OCI-LY7 (cell line): Measurements from ENCODE around the gene SYT14. TPM values are rescaled to one million over a fixed set of nuclear protein-coding genes. Genes with fewer than 3 reads are reported as not detected.

Experiments used
- BruUV-seq: library from RNA; stranded (reverse); fragments of 400-500 nt; replicated peaks from 2 replicates; lab custom pipeline; 2021; lab: Mats Ljungman, UMichigan
- CTCF ChIA-PET: fragments of 300-600 bp; sonication (Branson Sonifier 250); formaldehyde crosslinking; loops from one replicate; lab custom pipeline; 2022; ENCODE audit warnings: antibody characterized with exemption; ENCODE audit not compliant: unreplicated experiment; lab: Charles Lee
- POLR2A ChIA-PET: fragments of 300-600 bp; sonication (Branson Sonifier 250); formaldehyde crosslinking; loops from one replicate; lab custom pipeline; 2022; ENCODE audit warnings: antibody characterized with exemption; lab: Charles Lee
- DNase-seq: peaks from one replicate; pipeline ENCODE4 v3.0.0-alpha.2; 2015; ENCODE audit warnings: low spot score
- H2AFZ ChIP-seq: fragments of 200-600 bp; sonication (generic), shearing (Covaris generic); 2 replicates; pipeline ENCODE4 v1.6.1; 2014; ENCODE audit warnings: mild to moderate bottlenecking, antibody characterized with exemption, low read length, moderate library complexity
- H3K27ac ChIP-seq: fragments of 200-600 bp; sonication (generic); 2 replicates; pipeline ENCODE4 v1.5.1; 2014; ENCODE audit warnings: mixed run types, low read depth, mild to moderate bottlenecking, moderate library complexity, low read length, inconsistent platforms; ENCODE audit not compliant: poor library complexity, severe bottlenecking
- H3K36me3 ChIP-seq: fragments of 200-600 bp; sonication (generic); 2 replicates; pipeline ENCODE4 v1.6.1; 2014; ENCODE audit warnings: mild to moderate bottlenecking, antibody characterized with exemption, low read length, moderate library complexity, mixed read lengths; ENCODE audit not compliant: insufficient read depth
- H3K4me1 ChIP-seq: fragments of 200-600 bp; sonication (generic); 2 replicates; pipeline ENCODE4 v1.5.1; 2014; ENCODE audit warnings: mild to moderate bottlenecking, low read length; ENCODE audit not compliant: insufficient read depth, poor library complexity, severe bottlenecking
- H3K4me2 ChIP-seq: fragments of 200-600 bp; sonication (generic); 2 replicates; pipeline ENCODE4 v1.6.1; 2014; ENCODE audit warnings: mild to moderate bottlenecking, low read length
- H3K4me3 ChIP-seq: fragments of 200-600 bp; sonication (generic); 2 replicates; pipeline ENCODE4 v1.5.1; 2014; ENCODE audit warnings: mild to moderate bottlenecking, low read depth, low read length; ENCODE audit not compliant: poor library complexity, severe bottlenecking
- H3K79me2 ChIP-seq: fragments of 200-600 bp; sonication (generic); 2 replicates; pipeline ENCODE4 v1.6.1; 2016; ENCODE audit warnings: low read depth, mild to moderate bottlenecking, low read length, moderate library complexity, mixed read lengths; ENCODE audit not compliant: insufficient read depth
- H3K9me2 ChIP-seq: fragments of 200-600 bp; sonication (generic); 2 replicates; pipeline ENCODE4 v1.6.1; 2016; ENCODE audit warnings: mild to moderate bottlenecking, low read length, mixed read lengths; ENCODE audit not compliant: insufficient read depth
- H3K9me3 ChIP-seq: fragments of 200-600 bp; sonication (generic); 2 replicates; pipeline ENCODE4 v1.6.1; 2014; ENCODE audit warnings: mild to moderate bottlenecking, mixed run types, low read length, mixed read lengths
- H4K20me1 ChIP-seq: fragments of 200-600 bp; sonication (generic); 2 replicates; pipeline ENCODE4 v1.6.1; 2014; ENCODE audit warnings: mild to moderate bottlenecking, antibody characterized with exemption, low read length, moderate library complexity, mixed read lengths; ENCODE audit not compliant: insufficient read depth
- EZH2phosphoT487 ChIP-seq: fragments of 200-600 bp; sonication (generic); IDR thresholded peaks from 2 replicates; pipeline ENCODE4 v1.6.1; 2018; ENCODE audit warnings: low read depth, borderline replicate concordance, mild to moderate bottlenecking, mixed run types, antibody characterized with exemption, low read length, moderate library complexity, mixed read lengths
- intact Hi-C: fragments of 100-400 bp; cut with micrococcal nuclease; formaldehyde crosslinking; loops from one replicate; pipeline ENCODE4 v1.10.0; 2022; ENCODE audit not compliant: unreplicated experiment
- total RNA-seq, 2 experiments: library from RNA; depleted of rRNA in 1 of 2; stranded (reverse); fragments of >200 nt in 1 of 2; shearing (Covaris generic) in 1 of 2; gene quantifications; 2 replicates each; pipeline ENCODE4 v1.2.3, GENCODE V29; 2014 to 2022
- TF ChIP-seq, protein P1 (sequence below): fragments of 200-600 bp; sonication (generic); conservative IDR thresholded peaks from 2 replicates; pipeline ENCODE4 v1.5.1; 2014; ENCODE audit warnings: mild to moderate bottlenecking, antibody characterized with exemption, low read length, moderate library complexity, mixed read lengths

Gene SYT14
- total RNA-seq, 2 experiments from 2014 or later, result not detected

DNA sequence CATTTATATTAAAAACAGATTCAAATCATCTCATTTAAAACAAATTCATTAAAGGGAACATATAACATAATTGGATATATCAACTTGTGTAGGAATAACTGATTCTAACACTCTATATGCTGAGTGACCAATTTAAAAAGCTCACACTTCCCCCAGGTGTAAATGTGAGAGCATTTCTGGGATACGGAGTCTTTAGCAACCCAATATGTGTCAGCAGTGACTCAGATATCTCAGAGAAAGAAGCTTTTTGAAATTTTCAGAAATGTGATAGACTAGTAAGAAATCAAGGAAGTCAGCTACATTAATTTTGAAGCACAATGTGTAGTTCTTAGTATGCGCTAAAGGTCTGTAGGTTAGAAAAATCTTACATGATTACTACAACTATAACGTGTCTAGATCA, 206.7 kb downstream of the SYT14 start:
- TF ChIP-seq, protein P1, sequence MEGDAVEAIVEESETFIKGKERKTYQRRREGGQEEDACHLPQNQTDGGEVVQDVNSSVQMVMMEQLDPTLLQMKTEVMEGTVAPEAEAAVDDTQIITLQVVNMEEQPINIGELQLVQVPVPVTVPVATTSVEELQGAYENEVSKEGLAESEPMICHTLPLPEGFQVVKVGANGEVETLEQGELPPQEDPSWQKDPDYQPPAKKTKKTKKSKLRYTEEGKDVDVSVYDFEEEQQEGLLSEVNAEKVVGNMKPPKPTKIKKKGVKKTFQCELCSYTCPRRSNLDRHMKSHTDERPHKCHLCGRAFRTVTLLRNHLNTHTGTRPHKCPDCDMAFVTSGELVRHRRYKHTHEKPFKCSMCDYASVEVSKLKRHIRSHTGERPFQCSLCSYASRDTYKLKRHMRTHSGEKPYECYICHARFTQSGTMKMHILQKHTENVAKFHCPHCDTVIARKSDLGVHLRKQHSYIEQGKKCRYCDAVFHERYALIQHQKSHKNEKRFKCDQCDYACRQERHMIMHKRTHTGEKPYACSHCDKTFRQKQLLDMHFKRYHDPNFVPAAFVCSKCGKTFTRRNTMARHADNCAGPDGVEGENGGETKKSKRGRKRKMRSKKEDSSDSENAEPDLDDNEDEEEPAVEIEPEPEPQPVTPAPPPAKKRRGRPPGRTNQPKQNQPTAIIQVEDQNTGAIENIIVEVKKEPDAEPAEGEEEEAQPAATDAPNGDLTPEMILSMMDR, result no peak
- TF ChIP-seq EZH2phosphoT487, result no peak
- no peak for DNase-seq
- BruUV-seq, result no TSS peak
- Histone ChIP-seq H3K4me2 (no peak overlapping the region), H3K9me3 (no peaks in the 10 kb centered on the region), H3K4me1 (no peaks in the 10 kb centered on the region), H3K9me2 (no peaks in the 10 kb centered on the region), H2AFZ (no peak overlapping the region), H3K4me3 (no peak overlapping the region), H4K20me1 (no peaks in the 10 kb centered on the region), H3K36me3 (no peaks in the 10 kb centered on the region), H3K79me2 (no peaks in the 10 kb centered on the region), H3K27ac (no peak overlapping the region)
- ChIA-PET CTCF (no interaction called here), POLR2A (no interaction called here)
- intact Hi-C loops, result no loop called here

DNA sequence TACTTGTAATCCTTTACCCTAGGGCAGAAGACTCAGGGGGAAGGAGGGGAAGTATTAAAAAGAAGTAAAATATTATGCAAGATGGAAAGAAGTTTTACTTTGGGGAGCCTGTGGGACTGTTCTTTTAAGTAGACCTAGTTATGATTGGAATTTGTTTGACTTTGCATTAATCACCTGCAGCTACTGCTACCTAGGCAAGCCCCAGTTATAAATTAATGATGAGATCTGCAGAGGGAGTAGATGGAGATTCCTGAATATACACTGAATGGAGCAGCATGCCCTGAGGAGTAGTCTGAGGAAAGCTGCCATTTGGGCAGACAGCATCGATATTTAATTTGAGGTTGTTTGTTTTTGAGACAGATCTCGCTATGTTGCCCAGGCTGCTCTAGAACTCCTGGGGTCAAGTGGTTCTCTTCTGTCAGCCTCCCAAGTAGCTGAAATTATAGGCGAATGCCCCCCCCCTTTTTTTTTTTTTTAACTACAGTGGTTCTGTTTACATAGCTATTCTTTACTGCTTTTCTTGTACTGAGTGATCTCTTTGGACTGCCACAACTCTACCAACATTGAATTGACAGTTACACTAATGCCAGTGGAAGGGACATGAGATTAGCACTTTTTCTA, 213.1 kb downstream of the SYT14 start:
- BruUV-seq, result no TSS peak
- no peak overlapping the region for H3K4me3 ChIP-seq

DNA sequence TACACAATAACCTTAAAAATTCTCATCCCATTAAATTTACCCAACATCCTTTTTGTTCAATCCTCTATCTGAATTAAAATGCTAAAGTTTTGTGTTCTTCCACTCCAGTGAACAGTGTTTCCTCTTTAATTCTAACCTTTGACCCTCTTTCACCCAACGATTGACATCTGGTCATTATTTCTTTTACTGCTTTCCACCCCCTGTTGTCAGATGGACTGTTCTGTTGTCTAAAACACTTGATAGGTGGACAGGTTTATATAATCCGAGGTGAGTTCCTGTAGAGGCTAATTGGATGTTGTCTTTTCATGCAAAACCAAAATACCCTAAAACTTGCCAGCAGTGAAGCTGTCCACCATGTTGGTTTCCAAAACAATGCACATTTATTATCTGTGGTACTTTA, 221.2 kb downstream of the SYT14 start:
- Histone ChIP-seq H3K79me2 (no peaks in the 10 kb centered on the region), H3K9me2 (no peaks in the 10 kb centered on the region), H3K27ac (no peak overlapping the region), H3K4me2 (no peak overlapping the region), H2AFZ (no peak overlapping the region), H3K36me3 (no peaks in the 10 kb centered on the region), H4K20me1 (no peaks in the 10 kb centered on the region), H3K4me3 (no peak overlapping the region), H3K9me3 (no peaks in the 10 kb centered on the region), H3K4me1 (no peaks in the 10 kb centered on the region)
- intact Hi-C loops, result no loop called here
- TF ChIP-seq, protein P1, result no peak
- TF ChIP-seq EZH2phosphoT487, result no peak
- ChIA-PET CTCF (no interaction called here), POLR2A (no interaction called here)
- DNase-seq, result no peak
- no TSS peak for BruUV-seq

More for the DNA sequence above, 213.1 kb downstream of the SYT14 start:
- no peak overlapping the region for H3K4me2 ChIP-seq
- POLR2A ChIA-PET, result interaction anchor here (0.6 kb wide), 2 partner anchors 131 to 706 kb away, joined by 3 read pairs; no protein-coding TSS in a partner anchor
- CTCF ChIA-PET, result no interaction called here
- no peaks in the 10 kb centered on the region for H3K4me1 ChIP-seq
- H3K27ac ChIP-seq, result no peak overlapping the region
- no peaks in the 10 kb centered on the region for H3K36me3 ChIP-seq
- H2AFZ ChIP-seq, result no peak overlapping the region
- no peaks in the 10 kb centered on the region for H4K20me1 ChIP-seq
- DNase-seq, result no peak
- no peaks in the 10 kb centered on the region for H3K9me2 ChIP-seq
- H3K79me2 ChIP-seq, result no peaks in the 10 kb centered on the region
- H3K9me3 ChIP-seq, result no peaks in the 10 kb centered on the region
- intact Hi-C loops, result no loop called here
- no peak for TF ChIP-seq EZH2phosphoT487
- TF ChIP-seq, protein P1, result no peak
